GM12878 (cell line): ENCODE data around the gene SSRP1. TPM values are rescaled to one million over a fixed set of nuclear protein-coding genes. Genes with fewer than 3 reads are reported as not detected.

ENCODE experiments used
- ATAC-seq: fragments of 200-7000 bp; cut with Tn5 transposase; 3 replicates; pipeline ENCODE4 v1.9.1; 2020; ENCODE audit warnings: mild to moderate bottlenecking, moderate library complexity
- BruUV-seq: library from RNA; stranded (reverse); fragments of 400-500 nt; replicated peaks from 2 replicates; lab custom pipeline; 2021; lab: Mats Ljungman, UMichigan
- CTCF ChIA-PET: fragments of 300-600 bp; sonication (Branson Sonifier 250); formaldehyde crosslinking; extraction: SDS; loops from one replicate; lab custom pipeline; 2021; ENCODE audit warnings: inconsistent platforms; lab: Yijun Ruan, JAX
- POLR2A ChIA-PET: fragments of 350-600 bp; formaldehyde crosslinking; extraction: SDS; loops from one replicate; lab custom pipeline; 2021; ENCODE audit warnings: inconsistent platforms; lab: Charles Lee
- RAD21 ChIA-PET: fragments of 300-600 bp; sonication (Branson Sonifier 250); formaldehyde crosslinking; loops from one replicate; lab custom pipeline; 2023; ENCODE audit warnings: antibody characterized with exemption; ENCODE audit not compliant: unreplicated experiment; lab: Charles Lee
- SMC1A ChIA-PET: fragments of 300-600 bp; sonication (Branson Sonifier 250); formaldehyde crosslinking; loops from one replicate; lab custom pipeline; 2023; ENCODE audit not compliant: unreplicated experiment, uncharacterized antibody; lab: Charles Lee
- DNase-seq: peaks from one replicate; pipeline ENCODE4 v3.0.0-alpha.2; 2011; ENCODE audit warnings: low read depth, low spot score
- FAIRE-seq: peaks from 3 replicates; lab custom pipeline; 2011; peaks lifted over from hg19 to GRCh38; lab: Jason Lieb, UNC
- H2AFZ ChIP-seq: 2 replicates; pipeline ENCODE4 v1.6.0; 2011; ENCODE audit warnings: low read depth, low read length, control low read depth; ENCODE audit not compliant: control insufficient read depth
- H3K27ac ChIP-seq: 2 replicates; pipeline ENCODE4 v1.5.1; 2011; ENCODE audit warnings: control low read depth; ENCODE audit not compliant: control insufficient read depth, insufficient read depth
- H3K27me3 ChIP-seq, 2 experiments: replicated peaks in 1 of 2; 2 replicates each; pipeline versions ENCODE4 v1.6.0 to v1.6.1; 2011; ENCODE audit warnings: low read length in 1 of 2; ENCODE audit not compliant: control insufficient read depth in 2 of 2, insufficient read depth in 2 of 2
- H3K36me3 ChIP-seq, 2 experiments: 2 replicates each; pipeline ENCODE4 v1.5.1; 2011; ENCODE audit warnings: low read length in 1 of 2; ENCODE audit not compliant: control insufficient read depth in 2 of 2, insufficient read depth in 2 of 2
- H3K4me1 ChIP-seq: 2 replicates; pipeline ENCODE4 v1.6.1; 2011; ENCODE audit warnings: mild to moderate bottlenecking, low read length, moderate library complexity, mixed read lengths; ENCODE audit not compliant: control insufficient read depth, insufficient read depth
- H3K4me2 ChIP-seq: 2 replicates; pipeline ENCODE4 v1.6.0; 2011; ENCODE audit warnings: control low read depth; ENCODE audit not compliant: control insufficient read depth, insufficient read depth
- H3K4me3 ChIP-seq: fragments of 200-600 bp; sonication (generic); 2 replicates; pipeline ENCODE4 v1.5.1; 2016
- H3K79me2 ChIP-seq: 2 replicates; pipeline ENCODE4 v1.6.0; 2011; ENCODE audit warnings: low read length; ENCODE audit not compliant: control insufficient read depth, insufficient read depth
- H3K9ac ChIP-seq: 2 replicates; pipeline ENCODE4 v1.8.0; 2011; ENCODE audit warnings: low read length, control low read depth, mixed read lengths; ENCODE audit not compliant: control insufficient read depth, insufficient read depth
- H3K9me3 ChIP-seq: replicated peaks from 3 replicates; pipeline ENCODE4 v1.5.1; 2011; ENCODE audit warnings: mild to moderate bottlenecking, low read length; ENCODE audit not compliant: control insufficient read depth, insufficient read depth
- H4K20me1 ChIP-seq: 2 replicates; pipeline ENCODE4 v1.6.0; 2011; ENCODE audit not compliant: control insufficient read depth, insufficient read depth
- BCL3 ChIP-seq: IDR thresholded peaks from 2 replicates; pipeline ENCODE4 v1.6.1; 2011; ENCODE audit warnings: borderline replicate concordance, low read depth, mild to moderate bottlenecking, moderate library complexity, low read length; ENCODE audit not compliant: insufficient read depth, poor library complexity, severe bottlenecking
- CHD1 ChIP-seq: IDR thresholded peaks from 2 replicates; pipeline ENCODE4 v1.6.1; 2012; ENCODE audit warnings: low read depth, low read length, improper control_type of control experiment
- MXI1 ChIP-seq: fragments of 150-350 bp; IDR thresholded peaks from 2 replicates; pipeline ENCODE4 v1.6.1; 2011; ENCODE audit warnings: low read depth, mild to moderate bottlenecking, inconsistent platforms, low read length, improper control_type of control experiment
- POLR2AphosphoS5 ChIP-seq: IDR thresholded peaks from 2 replicates; pipeline ENCODE4 v1.6.1; 2011; ENCODE audit warnings: mild to moderate bottlenecking, low read length, inconsistent platforms
- RB1 ChIP-seq: fragments of 450-650 bp; formaldehyde crosslinking; IDR thresholded peaks from 2 replicates; pipeline ENCODE4 v1.6.1; 2017; ENCODE audit warnings: mild to moderate bottlenecking, borderline replicate concordance
- WGBS: methylation state at CpG from one replicate; pipeline ENCODE4 v1.1.6; 2016; ENCODE audit warnings: low lambda C conversion rate; ENCODE audit not compliant: insufficient replicate concordance, insufficient coverage; ENCODE audit errors: missing lambda C conversion rate; 5-methylcytosine and 5-hydroxymethylcytosine counted together
- in situ Hi-C: fragments of 300-500 bp; cut with MboI; formaldehyde crosslinking; loops from 9 replicates; pipeline ENCODE4 v1.14.3; 2018; ENCODE audit warnings: mixed read lengths
- intact Hi-C: fragments of 100-400 bp; cut with micrococcal nuclease; formaldehyde crosslinking; loops from one replicate; pipeline ENCODE4 v1.14.2; 2022; ENCODE audit not compliant: unreplicated experiment
- polyA plus RNA-seq, 11 experiments: library from polyadenylated mRNA; depleted of rRNA in 4 of 11; unstranded in 6 of 11; stranded (reverse) in 5 of 11; fragments of >200 nt; fragmentation: Nextera tagmentation in 4 of 11; fragmentation: Illumina TruSeq in 1 of 11; extraction: Ambion mirVana in 4 of 11; extraction: Trizol in 1 of 11; gene quantifications; 1 replicate in 1 of 11; 2 replicates in 10 of 11; pipeline versions ENCODE4 v1.2.1 to v1.2.3, GENCODE V29; 2011 to 2016; ENCODE audit warnings: inconsistent platforms in 2 of 11, missing spikeins in 2 of 11, low read depth in 1 of 11
- total RNA-seq, 4 experiments: library from RNA; depleted of rRNA in 3 of 4; stranded (reverse); fragments of >200 nt in 3 of 4; fragmentation: Illumina TruSeq in 1 of 4; extraction: Trizol in 1 of 4; gene quantifications; 2 replicates each; pipeline versions ENCODE4 v1.2.1 to v1.2.3, GENCODE V29; 2013 to 2021
- TF ChIP-seq, protein P1 (sequence below): fragments of 450-650 bp; IDR thresholded peaks from 2 replicates; pipeline ENCODE4 v1.6.1; 2016; ENCODE audit warnings: mild to moderate bottlenecking, moderate library complexity, borderline replicate concordance

Gene SSRP1
- total and polyA plus RNA-seq, 10 of the 15 experiments (the other 5 are each of a cell fraction or from before 2014, with no cell fraction given), result 73.6 to 279 (median 138) TPM

GRCh38 chr11:57320719-57321387 is 14.8 kb downstream of the SSRP1 start:
- DNase-seq (no peak), FAIRE-seq (no peak), ATAC-seq (no peak)
- H3K4me3 ChIP-seq, result no peak overlapping the region
- peaks cover 0 to 2% of the 10 kb centered on the region in 2 experiments; a peak in 2 of 4 replicates for H3K36me3 ChIP-seq
- no peaks in the 10 kb centered on the region for H3K27me3 ChIP-seq
- ChIA-PET SMC1A (interaction anchor here (2.4 kb wide), 1 partner anchor 9 kb away, joined by 9 read pairs; no protein-coding TSS in a partner anchor), POLR2A (interaction anchor here (1.4 to 1.5 kb wide), 2 partner anchors 9 to 40 kb away, joined by 4 to 8 read pairs; no protein-coding TSS in a partner anchor), RAD21 (interaction anchor here (1.3 to 1.6 kb wide), 3 partner anchors 14 to 25 kb away, joined by 3 to 4 read pairs (median 4); no protein-coding TSS in a partner anchor), CTCF (interaction anchor here (0.6 to 2.3 kb wide), 2 partner anchors 9 to 69 kb away, joined by 3 to 9 read pairs; no protein-coding TSS in a partner anchor)
- no peaks in the 10 kb centered on the region for H3K9me3 ChIP-seq
- no TSS peak for BruUV-seq
- no peak overlapping the region for H3K27ac ChIP-seq
- no peak overlapping the region for H3K9ac ChIP-seq
- no peak for TF ChIP-seq BCL3
- TF ChIP-seq CHD1, result no peak
- TF ChIP-seq, protein P1, sequence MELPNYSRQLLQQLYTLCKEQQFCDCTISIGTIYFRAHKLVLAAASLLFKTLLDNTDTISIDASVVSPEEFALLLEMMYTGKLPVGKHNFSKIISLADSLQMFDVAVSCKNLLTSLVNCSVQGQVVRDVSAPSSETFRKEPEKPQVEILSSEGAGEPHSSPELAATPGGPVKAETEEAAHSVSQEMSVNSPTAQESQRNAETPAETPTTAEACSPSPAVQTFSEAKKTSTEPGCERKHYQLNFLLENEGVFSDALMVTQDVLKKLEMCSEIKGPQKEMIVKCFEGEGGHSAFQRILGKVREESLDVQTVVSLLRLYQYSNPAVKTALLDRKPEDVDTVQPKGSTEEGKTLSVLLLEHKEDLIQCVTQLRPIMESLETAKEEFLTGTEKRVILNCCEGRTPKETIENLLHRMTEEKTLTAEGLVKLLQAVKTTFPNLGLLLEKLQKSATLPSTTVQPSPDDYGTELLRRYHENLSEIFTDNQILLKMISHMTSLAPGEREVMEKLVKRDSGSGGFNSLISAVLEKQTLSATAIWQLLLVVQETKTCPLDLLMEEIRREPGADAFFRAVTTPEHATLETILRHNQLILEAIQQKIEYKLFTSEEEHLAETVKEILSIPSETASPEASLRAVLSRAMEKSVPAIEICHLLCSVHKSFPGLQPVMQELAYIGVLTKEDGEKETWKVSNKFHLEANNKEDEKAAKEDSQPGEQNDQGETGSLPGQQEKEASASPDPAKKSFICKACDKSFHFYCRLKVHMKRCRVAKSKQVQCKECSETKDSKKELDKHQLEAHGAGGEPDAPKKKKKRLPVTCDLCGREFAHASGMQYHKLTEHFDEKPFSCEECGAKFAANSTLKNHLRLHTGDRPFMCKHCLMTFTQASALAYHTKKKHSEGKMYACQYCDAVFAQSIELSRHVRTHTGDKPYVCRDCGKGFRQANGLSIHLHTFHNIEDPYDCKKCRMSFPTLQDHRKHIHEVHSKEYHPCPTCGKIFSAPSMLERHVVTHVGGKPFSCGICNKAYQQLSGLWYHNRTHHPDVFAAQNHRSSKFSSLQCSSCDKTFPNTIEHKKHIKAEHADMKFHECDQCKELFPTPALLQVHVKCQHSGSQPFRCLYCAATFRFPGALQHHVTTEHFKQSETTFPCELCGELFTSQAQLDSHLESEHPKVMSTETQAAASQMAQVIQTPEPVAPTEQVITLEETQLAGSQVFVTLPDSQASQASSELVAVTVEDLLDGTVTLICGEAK, result no peak
- no peak for TF ChIP-seq MXI1
- TF ChIP-seq POLR2AphosphoS5, result no peak
- TF ChIP-seq RB1, result no peak
- H3K4me2 ChIP-seq, result no peak overlapping the region
- no peaks in the 10 kb centered on the region for H3K79me2 ChIP-seq
- intact Hi-C loops (no loop called here), in situ Hi-C loops (no loop called here)
- no peaks in the 10 kb centered on the region for H4K20me1 ChIP-seq
- 100% methylated on average over 2 of the region's 2 CpGs for WGBS
- H2AFZ ChIP-seq, result no peak overlapping the region
- H3K4me1 ChIP-seq, result peaks cover 13% of the 10 kb centered on the region
